CD4-positive, alpha-beta T cell treated with Interleukin-17A for 1 hour (primary cell): ENCODE measurements around the gene GRIK1.

ENCODE experiments used
- DNase-seq: peaks from one replicate; pipeline ENCODE4 v3.0.0-alpha.2; 2020

Gene GRIK1

DNA sequence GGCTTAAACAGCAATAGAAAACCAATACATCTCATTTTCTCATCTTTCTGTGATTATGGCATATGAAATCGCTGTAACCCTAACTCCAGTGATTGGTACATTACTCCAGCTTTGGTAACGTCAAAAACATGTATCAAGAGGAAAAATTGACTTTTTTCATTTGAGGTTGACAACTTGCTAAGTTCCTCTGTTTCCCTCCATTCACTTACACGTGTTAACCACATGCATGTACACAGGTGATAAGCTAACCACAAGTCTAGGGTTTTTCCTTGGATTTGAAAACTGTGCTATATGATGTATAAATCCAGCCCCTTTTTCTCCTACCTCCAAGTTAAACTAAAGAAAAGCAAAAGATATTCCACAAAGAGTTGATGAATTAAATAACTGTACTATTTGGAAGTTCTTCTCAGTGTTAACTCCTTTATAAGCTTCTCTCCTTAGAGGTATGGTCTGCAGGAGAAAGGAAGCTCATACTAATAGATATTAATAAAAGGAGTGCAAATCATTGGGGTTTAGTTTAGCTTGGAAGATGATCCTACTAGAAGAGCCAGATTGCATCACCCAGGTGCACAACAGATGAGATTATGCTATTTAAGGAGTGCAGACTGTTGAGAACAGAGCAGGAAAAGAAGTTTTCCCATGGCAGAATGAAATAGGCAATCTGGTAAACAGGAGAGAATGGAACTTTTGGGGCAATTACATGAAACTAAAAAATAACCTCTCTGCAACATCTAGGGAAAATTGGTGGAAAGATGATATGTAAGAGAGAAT is 277.9 kb downstream of the GRIK1 start:
- DNase-seq: no peak

GRCh38 chr21:29660047-29660720 is 279.6 kb downstream of the GRIK1 start:
- no peak for DNase-seq

DNA sequence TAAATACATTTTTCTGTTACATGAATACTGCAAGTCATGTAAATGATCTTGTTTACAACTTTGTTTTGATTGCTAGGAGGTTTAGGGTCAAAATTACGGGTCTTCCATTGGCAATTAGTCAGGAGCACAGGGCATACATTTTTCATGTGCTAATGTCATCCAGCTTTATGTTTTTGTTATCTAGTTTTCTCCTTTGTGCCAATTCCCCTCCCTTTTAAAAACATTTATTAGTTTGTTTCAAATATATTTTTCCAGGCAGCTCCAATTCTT is 280.9 kb downstream of the GRIK1 start:
- no peak for DNase-seq

DNA sequence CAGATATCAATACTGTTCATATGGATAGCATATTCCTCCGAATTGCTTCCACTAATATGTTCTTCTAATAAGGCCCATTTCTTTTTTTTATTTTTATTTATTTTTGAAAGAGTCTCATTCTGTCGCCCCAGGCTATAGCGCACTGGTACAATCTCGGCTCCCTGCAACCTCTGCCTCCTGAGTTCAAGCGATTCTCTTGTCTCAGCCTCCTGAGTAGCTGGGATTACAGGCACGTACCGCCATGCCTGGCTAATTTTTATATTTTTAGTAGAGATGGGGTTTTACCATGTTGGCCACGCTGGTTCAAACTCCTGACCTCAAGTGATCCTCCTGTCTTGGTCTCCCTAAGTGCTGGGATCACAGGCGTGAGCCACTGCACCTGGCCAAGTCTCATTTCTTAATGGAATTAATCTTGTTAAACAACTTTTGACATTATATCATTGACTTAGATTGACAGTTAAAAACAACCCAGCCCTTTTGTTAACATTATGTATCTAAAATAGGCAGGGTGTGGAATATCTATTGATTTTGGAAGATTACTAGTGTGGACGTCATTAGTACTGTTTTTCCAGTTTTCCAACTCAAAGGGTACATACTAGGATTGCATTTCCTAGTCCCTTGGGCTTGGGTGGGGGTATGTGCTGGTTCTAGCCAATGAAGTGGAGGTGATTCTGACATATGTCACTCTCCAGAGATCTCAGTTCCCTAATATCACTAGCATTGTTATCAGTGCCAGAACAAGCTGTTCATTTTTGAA is 281.4 kb downstream of the GRIK1 start:
- no peak for DNase-seq

DNA sequence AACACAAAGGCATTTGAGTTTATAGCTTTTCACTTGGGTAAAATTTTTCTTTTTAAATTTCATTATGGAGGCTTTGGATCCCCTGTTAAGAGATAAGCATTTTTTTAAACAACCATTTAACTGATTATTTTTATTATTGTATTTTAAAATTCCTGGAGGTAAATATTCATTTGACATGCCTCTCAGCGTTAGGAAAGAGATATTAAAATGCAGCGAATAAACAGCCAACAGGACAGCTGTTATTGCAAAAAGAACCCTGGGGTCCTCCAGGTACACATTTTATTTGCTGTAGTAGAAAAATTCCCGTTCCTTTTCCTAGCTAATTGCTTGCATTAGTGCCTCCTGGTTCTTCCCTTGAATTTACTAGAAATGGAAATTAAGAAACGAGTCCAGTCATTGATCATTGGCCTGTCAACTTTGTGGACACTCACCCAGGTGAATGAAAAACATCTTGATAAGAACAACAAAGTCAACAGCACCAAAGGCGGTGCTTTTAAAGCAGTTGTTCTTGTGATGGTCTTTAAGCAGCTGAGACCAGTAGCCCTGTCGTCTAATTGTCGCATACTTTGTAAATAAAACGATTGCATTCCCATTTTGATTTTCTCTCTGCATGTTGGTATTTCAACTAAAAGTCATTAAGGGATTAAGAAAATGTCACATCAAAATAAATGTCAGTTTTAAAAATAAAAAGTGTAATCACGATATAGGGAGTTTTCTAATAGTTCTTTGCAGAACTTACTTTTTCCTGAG is 282.4 kb downstream of the GRIK1 start:
- no peak for DNase-seq

- DNase-seq: peak; percentile 7
Measured at GRCh38 chr21:29656504-29657239, 283.1 kb downstream of the GRIK1 start.

- no peak for DNase-seq
Measured at GRCh38 chr21:29655577-29655976, 284.2 kb downstream of the GRIK1 start.

DNA sequence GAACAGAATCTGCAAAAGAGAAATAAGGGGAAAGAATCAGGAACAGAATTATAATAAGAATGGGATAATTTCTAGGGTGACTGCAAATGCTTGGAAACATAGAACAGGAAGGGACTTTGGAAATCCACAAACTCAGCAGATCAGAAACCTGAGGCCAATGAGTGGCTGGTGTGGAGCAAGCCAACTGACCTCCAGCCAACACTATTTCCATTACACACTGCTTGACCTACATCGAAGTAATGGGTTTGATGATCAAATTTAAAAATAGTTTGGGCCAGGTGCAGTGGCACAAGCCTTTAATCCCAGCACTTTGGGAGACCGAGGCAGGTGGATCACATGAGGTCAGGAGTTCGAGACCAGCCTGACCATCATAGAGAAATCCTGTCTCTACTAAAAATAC is 284.9 kb downstream of the GRIK1 start:
- no peak for DNase-seq

DNA sequence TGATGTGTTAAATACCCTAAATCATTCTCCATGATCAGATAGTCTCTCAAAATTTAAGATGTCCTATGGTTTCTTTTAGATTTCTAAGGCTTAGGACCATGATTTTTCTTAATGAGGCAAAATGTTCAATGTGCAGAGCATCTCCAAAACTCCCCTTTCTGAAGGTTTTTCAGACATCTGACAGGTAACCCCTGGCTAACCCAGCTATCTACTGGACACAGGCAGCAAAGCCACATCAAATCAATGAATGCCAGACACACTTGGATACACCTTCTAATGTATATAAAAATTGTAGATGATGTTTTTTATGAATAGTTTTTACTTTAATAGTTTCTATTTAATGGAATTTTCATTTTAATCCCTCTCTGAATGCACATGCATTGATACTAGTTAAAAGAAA is 285.6 kb downstream of the GRIK1 start:
- no peak for DNase-seq

DNA sequence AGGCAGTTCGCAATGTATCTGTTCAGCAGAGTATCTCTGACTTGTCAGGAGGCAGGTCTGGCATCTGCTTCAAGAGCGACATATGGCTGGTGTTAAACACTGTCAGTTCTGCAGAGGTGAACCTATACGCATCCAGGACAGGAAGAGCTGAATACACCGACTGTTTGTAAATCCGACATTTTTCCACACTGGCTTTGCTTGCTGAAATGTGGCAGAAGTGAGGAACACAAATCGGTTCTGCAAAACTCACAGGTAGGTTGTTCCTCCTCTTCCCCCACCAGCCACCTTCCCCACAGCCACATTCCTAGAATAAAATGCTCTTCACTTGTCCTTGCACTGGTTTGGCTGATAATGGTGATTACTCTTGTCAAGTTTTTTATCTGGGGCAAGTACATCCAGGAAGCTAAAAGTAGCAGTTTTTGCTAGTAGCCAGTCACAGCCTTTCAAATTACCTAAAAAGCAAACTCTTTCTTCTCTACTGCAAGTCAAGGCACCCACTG is 289.2 kb downstream of the GRIK1 start:
- no peak for DNase-seq

DNA sequence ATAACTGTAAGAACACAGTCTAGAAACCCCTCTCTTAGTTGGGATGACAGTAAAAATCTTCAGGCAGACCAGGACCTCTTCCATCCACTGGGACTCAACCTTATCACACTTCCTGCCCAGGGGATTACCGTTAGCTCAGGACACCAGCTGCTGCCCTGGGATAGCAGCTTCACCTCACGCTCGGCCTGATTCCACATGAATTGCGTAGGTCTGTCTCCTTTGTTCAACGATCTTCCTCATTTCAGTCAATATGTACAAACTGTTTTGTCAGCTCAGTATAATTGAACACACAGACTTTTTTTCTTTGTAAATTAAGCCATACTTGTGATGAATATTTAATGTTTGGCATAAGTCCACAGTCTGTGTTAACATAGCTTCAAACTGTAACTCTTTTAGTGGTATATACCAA is 290.4 kb downstream of the GRIK1 start:
- DNase-seq: no peak

- DNase-seq: no peak
Measured at GRCh38 chr21:29648710-29649240, 291.0 kb downstream of the GRIK1 start.

DNA sequence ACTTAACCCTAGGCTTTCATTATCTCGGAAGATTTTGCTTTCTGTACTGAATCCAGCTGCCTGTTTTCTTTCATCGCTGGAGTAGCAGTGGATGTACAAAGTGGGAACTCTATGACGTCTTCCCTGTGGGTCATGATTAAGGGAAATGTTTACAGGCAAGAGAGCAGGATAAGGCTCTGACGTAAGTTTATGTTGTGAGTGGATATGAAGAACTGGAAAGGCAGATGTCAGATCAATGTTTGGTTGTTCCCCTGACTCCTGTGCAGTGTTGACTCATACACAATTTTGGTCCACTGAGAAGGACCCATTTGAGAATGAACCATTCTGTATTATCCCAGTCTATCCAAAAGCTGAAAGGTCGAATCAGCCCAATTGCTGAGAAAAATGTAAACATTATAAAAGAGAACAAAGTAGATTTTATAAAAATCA is 292.4 kb downstream of the GRIK1 start:
- no peak for DNase-seq

DNA sequence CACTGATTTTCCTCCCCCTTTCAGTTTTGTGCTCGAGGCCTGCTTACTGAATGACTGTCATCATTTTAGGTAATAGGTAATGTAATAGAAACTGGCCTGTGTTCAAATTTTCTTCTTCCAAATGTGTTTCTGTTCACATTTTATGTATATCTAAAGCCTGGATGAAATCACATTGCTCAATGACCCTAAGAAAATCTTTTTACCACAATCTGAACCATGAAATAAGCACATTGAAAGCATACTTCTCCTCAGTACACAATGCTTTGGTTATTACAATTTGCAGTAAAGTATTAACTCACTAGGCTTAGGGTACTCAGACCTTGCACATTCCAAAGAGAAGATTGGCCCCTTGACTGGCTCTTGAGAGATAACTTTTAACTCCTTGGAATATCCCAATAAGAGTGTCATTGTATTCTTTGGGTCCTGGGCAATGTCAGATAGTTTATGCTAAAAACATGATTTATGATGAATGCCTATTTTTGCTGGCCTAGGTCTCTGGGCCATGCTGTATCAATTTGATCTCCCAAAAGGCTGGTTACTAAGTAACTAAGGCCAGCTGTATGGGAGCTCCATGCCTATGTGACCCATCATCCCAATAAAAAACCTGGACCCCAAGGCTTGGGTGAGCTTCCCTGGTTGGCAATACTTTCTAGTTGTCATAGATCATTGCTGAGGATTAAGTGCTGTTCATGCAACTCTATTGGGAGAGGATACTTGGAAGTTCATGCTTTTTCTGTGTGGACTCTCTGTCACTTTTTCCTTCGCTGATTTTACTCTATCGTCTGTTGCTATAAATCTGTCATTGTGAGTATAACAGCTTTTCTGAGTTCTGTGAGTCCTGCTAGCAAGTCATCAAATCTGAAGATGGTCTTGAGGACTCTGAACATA is 293.9 kb downstream of the GRIK1 start:
- no peak for DNase-seq

GRCh38 chr21:29643289-29643688 is 296.5 kb downstream of the GRIK1 start:
- DNase-seq: no peak

GRCh38 chr21:29642551-29643245 is 297.1 kb downstream of the GRIK1 start:
- DNase-seq: no peak

DNA sequence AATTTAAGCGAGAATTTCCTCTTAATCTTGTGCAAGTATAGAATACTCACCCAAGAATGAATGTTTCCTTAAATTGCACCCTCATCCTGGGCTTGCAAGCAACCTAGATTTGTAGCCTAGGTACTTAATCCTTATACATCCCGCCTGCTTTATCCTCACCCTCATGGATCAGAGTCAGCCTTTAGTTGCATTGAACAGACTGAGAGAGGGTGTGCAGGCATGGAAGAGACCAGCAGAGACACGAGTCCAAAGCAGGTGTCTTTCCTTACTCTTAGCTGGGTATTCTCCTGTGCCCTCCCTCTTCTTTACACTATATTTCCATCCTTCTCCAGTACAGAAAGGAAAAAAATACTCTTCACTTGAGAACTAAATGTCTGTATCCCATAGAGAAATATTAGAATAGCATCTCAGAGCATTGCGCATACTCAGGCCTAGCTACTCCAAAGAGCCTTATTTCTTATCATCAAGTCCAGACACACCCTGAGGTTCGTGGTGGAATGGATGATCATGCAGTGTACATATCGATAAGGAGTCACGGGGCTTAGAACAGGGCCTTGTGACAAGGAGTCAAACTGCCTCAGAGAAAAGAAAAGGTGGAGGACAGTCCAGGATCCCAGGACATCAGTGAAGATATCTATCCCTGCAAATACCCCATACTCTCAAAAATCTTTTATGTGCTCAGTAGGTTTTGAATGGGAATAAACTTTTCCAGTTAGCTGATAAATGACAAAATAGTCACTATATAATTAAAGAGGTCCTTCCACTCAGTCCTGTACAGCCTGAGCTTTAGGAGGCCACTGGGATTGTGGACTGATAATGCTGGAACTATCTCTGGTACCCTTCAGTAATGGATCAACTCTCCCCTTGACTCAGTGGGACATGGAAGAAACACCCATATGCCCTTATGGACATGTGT is 297.9 kb downstream of the GRIK1 start:
- DNase-seq: no peak

- no peak for DNase-seq
Measured at GRCh38 chr21:29641001-29641634, 298.7 kb downstream of the GRIK1 start.

- DNase-seq: no peak
Measured at GRCh38 chr21:29640080-29640508, 299.7 kb downstream of the GRIK1 start.
